ENCODE measurements around the gene RASA2.
"Not testable (repeated sequence)": the region's sequence is repeated elsewhere in the genome, so short reads cannot be mapped to it uniquely, and the experiment has no call there.

The RASA2 gene

GRCh38 chr3:141497589-141497988, 10.8 kb downstream of the RASA2 start:
- not testable (repeated sequence) for DNase-seq (ENCODE audit: low read depth)

GRCh38 chr3:141498598-141499223, 11.9 kb downstream of the RASA2 start:
- peak; percentile 78 for DNase-seq (ENCODE audit: low read depth)

GRCh38 chr3:141499284-141499683, 12.5 kb downstream of the RASA2 start:
- DNase-seq (ENCODE audit: low read depth), result no peak

- no peak for DNase-seq (ENCODE audit: low read depth)
These were observed 13.1 kb downstream of the RASA2 start for GRCh38 chr3:141499965-141500364.

GRCh38 chr3:141500397-141500796, 13.6 kb downstream of the RASA2 start:
- DNase-seq (ENCODE audit: low read depth), result no peak

- no peak for DNase-seq (ENCODE audit: low read depth)
These were observed 18.3 kb downstream of the RASA2 start for GRCh38 chr3:141505166-141505565.

GRCh38 chr3:141506071-141506470, 19.2 kb downstream of the RASA2 start:
- DNase-seq (ENCODE audit: low read depth), result no peak

DNA sequence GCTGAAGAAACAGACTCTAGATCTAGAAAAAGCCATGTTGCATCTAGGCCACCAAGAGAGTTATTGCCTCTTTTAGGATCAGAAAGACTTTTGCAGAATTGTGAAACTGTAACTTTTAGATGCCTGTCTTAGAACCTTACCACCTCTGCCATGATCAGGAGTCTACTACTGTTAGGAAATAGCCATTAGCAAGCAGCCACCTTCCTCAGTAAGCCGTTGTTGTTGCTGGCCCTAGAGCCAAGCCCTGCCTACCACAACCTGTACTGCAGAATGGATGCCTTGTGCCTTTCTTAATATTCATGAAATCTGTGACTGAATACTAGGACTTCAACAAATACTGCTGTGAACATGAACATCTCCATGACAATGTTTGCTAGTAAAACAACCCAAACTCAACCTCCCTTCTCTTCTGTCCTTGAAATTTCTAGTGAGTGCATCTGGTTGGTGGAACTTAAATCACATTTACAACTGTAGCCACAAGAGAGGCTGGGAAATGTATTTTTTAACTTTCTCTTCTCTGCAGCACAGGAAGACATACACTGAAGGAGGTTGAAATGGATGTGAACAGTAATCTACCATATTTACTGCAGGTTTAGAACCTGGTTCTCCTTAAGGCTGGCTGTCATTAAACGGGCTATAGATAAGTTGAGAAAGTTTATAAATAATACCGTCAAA, 20.7 kb downstream of the RASA2 start:
- no peak for DNase-seq (ENCODE audit: low read depth)

DNA sequence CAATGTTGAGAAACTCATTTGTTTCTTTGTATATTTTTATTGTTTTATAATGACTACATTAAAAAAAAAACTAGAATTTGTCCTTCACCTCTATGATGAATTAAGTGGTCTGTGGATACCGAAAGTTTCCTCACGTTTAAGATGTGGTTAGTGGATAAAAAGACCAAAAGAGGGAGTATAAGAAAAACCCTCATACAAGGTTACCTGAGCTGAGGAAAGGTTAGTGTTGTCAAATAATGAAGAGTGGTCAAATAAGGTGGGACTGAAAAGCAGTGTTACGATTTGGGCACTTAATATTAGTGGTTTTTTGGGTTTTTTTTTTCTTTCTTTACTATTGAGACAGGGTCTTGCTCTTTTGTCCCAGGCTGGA, 21.2 kb downstream of the RASA2 start:
- DNase-seq (ENCODE audit: low read depth), result no peak

- DNase-seq (ENCODE audit: low read depth), result no peak
These were observed 24.5 kb downstream of the RASA2 start for GRCh38 chr3:141511361-141511760.

DNA sequence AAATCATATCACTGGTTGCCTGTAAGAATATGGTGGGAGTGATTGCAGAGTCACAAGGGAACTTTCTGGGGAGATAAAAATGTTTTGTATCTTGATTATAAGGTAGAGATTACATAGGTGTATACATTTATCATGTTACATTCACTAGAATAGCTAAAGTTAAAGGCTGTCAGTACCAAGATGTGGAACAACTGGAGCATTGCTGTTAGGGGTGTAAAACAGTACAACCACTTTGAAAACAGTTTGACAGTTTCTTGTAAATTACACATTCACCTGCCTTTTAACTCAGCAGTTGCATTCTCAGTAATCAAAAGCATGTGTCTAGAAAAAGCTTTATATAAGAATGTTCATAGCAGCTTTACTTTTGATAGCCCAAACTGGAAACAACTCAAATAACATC, 27.6 kb downstream of the RASA2 start:
- no peak for DNase-seq (ENCODE audit: low read depth)

DNA sequence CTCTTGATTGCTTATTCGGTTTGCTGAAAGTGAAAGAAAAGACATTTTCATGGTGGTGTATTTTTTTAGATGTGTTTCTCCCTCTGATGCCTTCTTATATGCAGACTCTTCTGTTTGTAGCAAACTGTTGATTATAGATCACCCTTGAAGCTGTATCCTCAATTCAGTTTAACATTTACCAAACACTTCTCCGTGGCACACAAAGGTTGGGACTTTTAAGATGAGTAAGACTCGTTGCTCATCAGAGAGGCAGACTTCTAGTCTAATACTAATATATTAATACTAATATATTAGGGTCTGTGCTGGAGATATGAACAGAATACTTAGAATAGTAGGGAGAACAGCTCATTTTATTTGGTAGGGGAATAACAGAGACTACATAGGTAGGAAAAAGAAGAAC, 32.8 kb downstream of the RASA2 start:
- no peak for DNase-seq (ENCODE audit: low read depth)

DNA sequence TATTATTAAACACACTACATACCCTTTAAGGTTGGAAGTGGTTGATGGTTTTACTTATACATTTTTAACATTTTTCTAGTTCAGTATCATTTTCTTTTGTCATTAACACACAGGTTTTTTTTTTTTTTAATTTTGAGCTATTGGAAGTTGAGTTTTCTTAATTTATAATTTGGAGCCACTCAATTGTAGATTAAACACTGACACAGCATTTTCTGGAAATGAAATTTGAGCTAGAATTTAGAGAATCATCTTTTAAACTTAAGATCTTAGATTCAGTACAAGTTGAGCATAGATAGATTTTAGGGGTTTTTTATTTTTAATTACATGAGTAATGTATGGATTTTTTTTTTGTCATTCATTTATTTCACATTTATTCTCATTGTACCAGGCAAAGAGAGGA, 35.0 kb downstream of the RASA2 start:
- no peak for DNase-seq (ENCODE audit: low read depth)

- no peak for DNase-seq (ENCODE audit: low read depth)
These were observed 37.0 kb downstream of the RASA2 start for GRCh38 chr3:141523615-141524375.

GRCh38 chr3:141524988-141525387, 38.2 kb downstream of the RASA2 start:
- no peak for DNase-seq (ENCODE audit: low read depth)

GRCh38 chr3:141525814-141526213, 39.0 kb downstream of the RASA2 start:
- no peak for DNase-seq (ENCODE audit: low read depth)

- DNase-seq (ENCODE audit: low read depth), result no peak
These were observed 39.9 kb downstream of the RASA2 start for GRCh38 chr3:141526709-141527108.

DNA sequence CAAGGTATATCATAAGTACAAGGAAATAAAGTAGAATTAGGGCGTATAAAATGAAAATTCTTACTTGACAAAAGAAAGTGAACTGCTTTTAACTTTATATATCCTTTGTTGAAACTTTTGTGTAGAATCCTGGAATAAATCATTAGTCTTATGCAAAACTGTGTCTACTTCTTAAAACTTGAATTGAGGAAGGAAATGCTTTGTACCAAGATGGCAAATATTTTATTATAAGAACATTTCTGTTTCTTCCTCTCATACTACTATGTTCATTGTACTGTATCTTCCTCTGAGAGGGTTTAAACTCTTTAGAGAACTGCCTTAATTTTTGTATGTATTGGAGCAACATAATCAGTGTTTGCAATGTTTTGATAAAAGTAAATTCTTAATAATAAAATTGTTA, 42.0 kb downstream of the RASA2 start:
- no peak for DNase-seq (ENCODE audit: low read depth)

GRCh38 chr3:141529256-141529655, 42.4 kb downstream of the RASA2 start:
- no peak for DNase-seq (ENCODE audit: low read depth)

- DNase-seq (ENCODE audit: low read depth), result no peak
These were observed 43.0 kb downstream of the RASA2 start for GRCh38 chr3:141529717-141530414.

- no peak for DNase-seq (ENCODE audit: low read depth)
These were observed 43.6 kb downstream of the RASA2 start for GRCh38 chr3:141530415-141530768.

GRCh38 chr3:141532609-141533008, 45.8 kb downstream of the RASA2 start:
- no peak for DNase-seq (ENCODE audit: low read depth)

GRCh38 chr3:141536017-141536416, 49.2 kb downstream of the RASA2 start:
- DNase-seq (ENCODE audit: low read depth), result not testable (repeated sequence)
